GM23338 (cell line): Measurements from ENCODE around the gene TRAF2. TPM values are rescaled to one million over a fixed set of nuclear protein-coding genes. Genes with fewer than 3 reads are reported as not detected.

Source experiments
- ATAC-seq: fragments of 200-7000 bp; cut with Tn5 transposase; 3 replicates; pipeline ENCODE4 v1.9.1; 2020
- DNase-seq: peaks from one replicate; pipeline ENCODE4 v3.0.0-alpha.2; 2015; ENCODE audit warnings: low spot score
- H2AFZ ChIP-seq: fragments of 200-600 bp; sonication (generic); 2 replicates; pipeline ENCODE4 v1.8.0; 2016; ENCODE audit warnings: antibody characterized with exemption, mild to moderate bottlenecking, moderate library complexity
- H3F3A ChIP-seq: fragments of 200-600 bp; sonication (generic); replicated peaks from 2 replicates; pipeline ENCODE4 v1.8.0; 2017; ENCODE audit warnings: antibody characterized with exemption, mixed run types, low read depth
- H3K27ac ChIP-seq: fragments of 200-600 bp; sonication (generic); 2 replicates; pipeline ENCODE4 v1.6.1; 2016; ENCODE audit warnings: low read depth
- H3K27me3 ChIP-seq: fragments of 200-600 bp; sonication (generic); 2 replicates; pipeline ENCODE4 v1.8.0; 2016; ENCODE audit warnings: mild to moderate bottlenecking, mixed run types, moderate library complexity; ENCODE audit not compliant: insufficient read depth
- H3K36me3 ChIP-seq: fragments of 200-600 bp; sonication (generic); 2 replicates; pipeline ENCODE4 v1.8.0; 2016; ENCODE audit warnings: mild to moderate bottlenecking; ENCODE audit not compliant: insufficient read depth
- H3K4me1 ChIP-seq: fragments of 200-600 bp; sonication (generic); 2 replicates; pipeline ENCODE4 v1.8.0; 2016; ENCODE audit warnings: mild to moderate bottlenecking, moderate library complexity; ENCODE audit not compliant: insufficient read depth
- H3K4me2 ChIP-seq: fragments of 200-600 bp; sonication (generic); 2 replicates; pipeline ENCODE4 v1.7.1; 2017; ENCODE audit warnings: mixed run types
- H3K4me3 ChIP-seq: fragments of 200-600 bp; sonication (generic); 2 replicates; pipeline ENCODE4 v1.6.1; 2016; ENCODE audit warnings: mixed run types
- H3K79me2 ChIP-seq: fragments of 200-600 bp; sonication (generic); replicated peaks from 2 replicates; pipeline ENCODE4 v1.8.0; 2017; ENCODE audit warnings: mild to moderate bottlenecking; ENCODE audit not compliant: insufficient read depth
- H3K9me2 ChIP-seq: fragments of 200-600 bp; sonication (generic); 2 replicates; pipeline ENCODE4 v1.8.0; 2017; ENCODE audit not compliant: insufficient read depth
- H4K20me1 ChIP-seq: fragments of 200-600 bp; sonication (generic); replicated peaks from 2 replicates; pipeline ENCODE4 v1.8.0; 2017; ENCODE audit warnings: mild to moderate bottlenecking; ENCODE audit not compliant: insufficient read depth
- H3K27ac Mint-ChIP-seq: 2 replicates; pipeline ENCODE4 v1.8.0; 2020; ENCODE audit warnings: inconsistent platforms, mild to moderate bottlenecking, moderate library complexity, mixed read lengths
- H3K27me3 Mint-ChIP-seq: 3 replicates; pipeline ENCODE4 v1.8.0; 2022; ENCODE audit warnings: low read depth, mild to moderate bottlenecking, moderate library complexity, mixed read lengths, inconsistent platforms; ENCODE audit not compliant: insufficient read depth, poor library complexity
- H3K36me3 Mint-ChIP-seq: 3 replicates; pipeline ENCODE4 v1.8.0; 2021; ENCODE audit warnings: low read depth, mild to moderate bottlenecking, inconsistent platforms, moderate library complexity, mixed read lengths
- H3K4me1 Mint-ChIP-seq: 3 replicates; pipeline ENCODE4 v1.8.0; 2020; ENCODE audit warnings: mild to moderate bottlenecking, inconsistent platforms, mixed read lengths
- H3K4me3 Mint-ChIP-seq: 3 replicates; pipeline ENCODE4 v1.8.0; 2021; ENCODE audit warnings: moderate library complexity, mild to moderate bottlenecking, inconsistent platforms, mixed read lengths
- H3K9me3 Mint-ChIP-seq: 3 replicates; pipeline ENCODE4 v1.8.0; 2020; ENCODE audit warnings: moderate library complexity, mild to moderate bottlenecking, inconsistent platforms, mixed read lengths
- CREB1 ChIP-seq: fragments of 250-450 bp; sonication (Bioruptor Pico); IDR thresholded peaks from 2 replicates; pipeline ENCODE4 v1.5.0; 2020; ENCODE audit warnings: low read depth, mild to moderate bottlenecking, moderate library complexity
- EZH2phosphoT487 ChIP-seq: fragments of 200-600 bp; sonication (generic); IDR thresholded peaks from one replicate; pipeline ENCODE4 v1.8.1; 2018; ENCODE audit warnings: antibody characterized with exemption; ENCODE audit not compliant: unreplicated experiment
- JUNB ChIP-seq: IDR thresholded peaks from one replicate; pipeline ENCODE4 v1.6.1; 2016; ENCODE audit warnings: antibody characterized with exemption; ENCODE audit not compliant: unreplicated experiment
- NANOG ChIP-seq: IDR thresholded peaks from 2 replicates; pipeline ENCODE4 v1.6.1; 2016; ENCODE audit warnings: antibody characterized with exemption, borderline replicate concordance
- POLR2AphosphoS5 ChIP-seq: IDR thresholded peaks from 2 replicates; pipeline ENCODE4 v1.6.1; 2016; ENCODE audit warnings: antibody characterized with exemption, low read depth
- STAT1 ChIP-seq: IDR thresholded peaks from one replicate; pipeline ENCODE4 v1.6.1; 2016; ENCODE audit warnings: antibody characterized with exemption; ENCODE audit not compliant: unreplicated experiment
- ZNF114 ChIP-seq: fragments of 250-450 bp; sonication (Bioruptor Pico); IDR thresholded peaks from 2 replicates; pipeline ENCODE4 v1.5.0; 2020; ENCODE audit warnings: mild to moderate bottlenecking, moderate library complexity
- polyA plus RNA-seq: library from polyadenylated mRNA; unstranded; fragments of >200 nt; fragmentation: Nextera tagmentation; extraction: Ambion mirVana; gene quantifications from 2 replicates; pipeline ENCODE4 v1.2.1, GENCODE V29; 2016
- total RNA-seq: library from RNA; depleted of rRNA; stranded (reverse); fragments of >200 nt; shearing (Covaris generic); gene quantifications from 2 replicates; pipeline ENCODE4 v1.2.3, GENCODE V29; 2014
- TF ChIP-seq, protein P1 (sequence below): IDR thresholded peaks from 2 replicates; pipeline ENCODE4 v1.6.1; 2016; ENCODE audit warnings: antibody characterized with exemption
- TF ChIP-seq, protein P2 (sequence below): IDR thresholded peaks from one replicate; pipeline ENCODE4 v1.6.1; 2018; ENCODE audit warnings: antibody characterized with exemption; ENCODE audit not compliant: unreplicated experiment
- TF ChIP-seq, protein P3 (sequence below), 2 experiments: fragments of 200-600 bp in 1 of 2; sonication (generic) in 1 of 2; conservative IDR thresholded peaks; 2 replicates each; pipeline versions ENCODE4 v1.5.1 to v1.6.1; 2016 to 2017; ENCODE audit warnings: antibody characterized with exemption in 2 of 2, low read depth in 2 of 2, mild to moderate bottlenecking in 2 of 2, moderate library complexity in 1 of 2

TRAF2 gene
- total and polyA plus RNA-seq, 2 experiments from 2014 or later, result 25.4 to 39.9 TPM

DNA sequence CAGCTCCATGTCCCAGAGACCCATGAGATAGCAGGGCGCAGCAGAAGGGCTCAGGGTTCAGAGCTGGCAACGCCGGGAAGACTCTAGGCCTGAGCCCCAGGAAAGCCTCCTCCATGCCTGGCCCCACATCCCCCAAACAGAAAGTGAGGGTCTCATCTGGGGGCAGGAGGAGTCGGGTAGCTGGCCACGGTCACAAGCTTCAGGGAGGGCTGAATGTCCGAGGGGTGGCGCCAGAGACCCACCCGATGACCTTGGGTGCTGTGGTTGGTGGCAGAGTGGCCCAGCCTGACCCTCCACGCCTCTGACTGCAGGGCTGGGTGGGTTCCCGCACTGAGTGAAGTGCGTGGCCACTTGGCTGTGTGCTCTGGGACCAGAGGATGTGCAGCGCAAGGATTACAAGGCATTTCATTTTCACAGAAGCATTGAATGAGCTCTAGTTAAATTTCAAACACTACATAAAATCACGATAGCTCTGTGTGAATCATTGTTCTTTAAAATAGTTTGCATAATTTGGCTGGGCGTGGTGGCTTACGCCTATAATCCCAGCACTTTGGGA, 61.7 kb downstream of the TRAF2 start:
- Mint-ChIP-seq H3K27ac (no peak overlapping the region), H3K9me3 (no peaks in the 10 kb centered on the region), H3K4me1 (peaks cover 8% of the 10 kb centered on the region)

DNA sequence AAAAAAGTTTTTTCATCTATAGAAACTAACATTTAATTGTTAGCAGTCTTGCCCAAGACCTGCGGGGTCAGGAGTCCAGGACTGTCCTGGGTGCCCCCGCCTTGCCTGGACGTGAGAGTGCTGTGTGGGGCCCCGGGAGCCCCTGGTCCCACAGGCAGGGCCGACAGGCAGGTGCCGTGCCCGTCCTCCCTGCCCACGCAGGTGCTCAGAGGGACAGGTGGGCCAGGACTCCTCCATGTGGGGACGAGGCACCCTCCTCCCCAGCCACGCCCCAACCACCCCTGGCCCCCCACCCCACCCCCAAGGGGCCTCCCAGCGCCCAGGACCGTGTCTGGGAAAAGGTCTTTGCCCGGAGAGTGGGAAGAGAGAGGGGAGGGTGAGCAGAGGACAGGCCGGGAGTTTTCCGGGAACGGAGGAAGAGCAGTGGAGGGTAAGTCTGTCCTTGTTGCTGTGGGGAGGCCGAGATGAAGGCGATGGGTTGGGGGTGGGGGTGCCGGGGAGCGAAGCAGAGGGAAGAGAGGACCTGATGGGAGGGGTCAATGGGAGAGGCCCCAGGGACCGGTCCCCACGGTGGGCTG, 63.0 kb downstream of the TRAF2 start:
- TF ChIP-seq ZNF114 (CRISPR knock-in tag) (no peak), POLR2AphosphoS5 (no peak), STAT1 (no peak), EZH2phosphoT487 (no peak)
- TF ChIP-seq, protein P1, sequence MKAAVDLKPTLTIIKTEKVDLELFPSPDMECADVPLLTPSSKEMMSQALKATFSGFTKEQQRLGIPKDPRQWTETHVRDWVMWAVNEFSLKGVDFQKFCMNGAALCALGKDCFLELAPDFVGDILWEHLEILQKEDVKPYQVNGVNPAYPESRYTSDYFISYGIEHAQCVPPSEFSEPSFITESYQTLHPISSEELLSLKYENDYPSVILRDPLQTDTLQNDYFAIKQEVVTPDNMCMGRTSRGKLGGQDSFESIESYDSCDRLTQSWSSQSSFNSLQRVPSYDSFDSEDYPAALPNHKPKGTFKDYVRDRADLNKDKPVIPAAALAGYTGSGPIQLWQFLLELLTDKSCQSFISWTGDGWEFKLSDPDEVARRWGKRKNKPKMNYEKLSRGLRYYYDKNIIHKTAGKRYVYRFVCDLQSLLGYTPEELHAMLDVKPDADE, result no peak
- peak overlapping the region; percentile 89 for H3K4me2 ChIP-seq
- H3K27ac Mint-ChIP-seq, result no peak overlapping the region

More for the DNA sequence above, 61.7 kb downstream of the TRAF2 start:
- Mint-ChIP-seq H3K4me3 (peak overlapping the region; percentile 54; the same call in 2 of the 3 replicates), H3K27me3 (peaks cover 9% of the 10 kb centered on the region), H3K36me3 (no peaks in the 10 kb centered on the region)
- DNase-seq (peak; percentile 75), ATAC-seq (peak; percentile 9)
- Histone ChIP-seq H3K4me1 (peaks cover 9% of the 10 kb centered on the region), H3K36me3 (no peaks in the 10 kb centered on the region), H3K27me3 (no peaks in the 10 kb centered on the region), H3K4me3 (no peak overlapping the region), H3F3A (no peaks in the 10 kb centered on the region; the same call in 1 of the 2 replicates), H4K20me1 (no peaks in the 10 kb centered on the region), H3K4me2 (no peak overlapping the region), H3K9me2 (no peaks in the 10 kb centered on the region), H3K79me2 (0 out of 2 replicates have a peak, but pooled peaks cover 5% of the 10 kb centered on the region), H2AFZ (no peak overlapping the region), H3K27ac (no peak overlapping the region)
- TF ChIP-seq STAT1, result no peak
- TF ChIP-seq JUNB, result no peak
- TF ChIP-seq EZH2phosphoT487, result no peak
- TF ChIP-seq POLR2AphosphoS5, result peak; percentile 32; the same call in 1 of the 2 replicates
- TF ChIP-seq ZNF114 (CRISPR knock-in tag), result no peak
- no peak for TF ChIP-seq CREB1
- TF ChIP-seq, protein P2, sequence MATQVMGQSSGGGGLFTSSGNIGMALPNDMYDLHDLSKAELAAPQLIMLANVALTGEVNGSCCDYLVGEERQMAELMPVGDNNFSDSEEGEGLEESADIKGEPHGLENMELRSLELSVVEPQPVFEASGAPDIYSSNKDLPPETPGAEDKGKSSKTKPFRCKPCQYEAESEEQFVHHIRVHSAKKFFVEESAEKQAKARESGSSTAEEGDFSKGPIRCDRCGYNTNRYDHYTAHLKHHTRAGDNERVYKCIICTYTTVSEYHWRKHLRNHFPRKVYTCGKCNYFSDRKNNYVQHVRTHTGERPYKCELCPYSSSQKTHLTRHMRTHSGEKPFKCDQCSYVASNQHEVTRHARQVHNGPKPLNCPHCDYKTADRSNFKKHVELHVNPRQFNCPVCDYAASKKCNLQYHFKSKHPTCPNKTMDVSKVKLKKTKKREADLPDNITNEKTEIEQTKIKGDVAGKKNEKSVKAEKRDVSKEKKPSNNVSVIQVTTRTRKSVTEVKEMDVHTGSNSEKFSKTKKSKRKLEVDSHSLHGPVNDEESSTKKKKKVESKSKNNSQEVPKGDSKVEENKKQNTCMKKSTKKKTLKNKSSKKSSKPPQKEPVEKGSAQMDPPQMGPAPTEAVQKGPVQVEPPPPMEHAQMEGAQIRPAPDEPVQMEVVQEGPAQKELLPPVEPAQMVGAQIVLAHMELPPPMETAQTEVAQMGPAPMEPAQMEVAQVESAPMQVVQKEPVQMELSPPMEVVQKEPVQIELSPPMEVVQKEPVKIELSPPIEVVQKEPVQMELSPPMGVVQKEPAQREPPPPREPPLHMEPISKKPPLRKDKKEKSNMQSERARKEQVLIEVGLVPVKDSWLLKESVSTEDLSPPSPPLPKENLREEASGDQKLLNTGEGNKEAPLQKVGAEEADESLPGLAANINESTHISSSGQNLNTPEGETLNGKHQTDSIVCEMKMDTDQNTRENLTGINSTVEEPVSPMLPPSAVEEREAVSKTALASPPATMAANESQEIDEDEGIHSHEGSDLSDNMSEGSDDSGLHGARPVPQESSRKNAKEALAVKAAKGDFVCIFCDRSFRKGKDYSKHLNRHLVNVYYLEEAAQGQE, result no peak
- no peak for TF ChIP-seq NANOG
- TF ChIP-seq, protein P3, sequence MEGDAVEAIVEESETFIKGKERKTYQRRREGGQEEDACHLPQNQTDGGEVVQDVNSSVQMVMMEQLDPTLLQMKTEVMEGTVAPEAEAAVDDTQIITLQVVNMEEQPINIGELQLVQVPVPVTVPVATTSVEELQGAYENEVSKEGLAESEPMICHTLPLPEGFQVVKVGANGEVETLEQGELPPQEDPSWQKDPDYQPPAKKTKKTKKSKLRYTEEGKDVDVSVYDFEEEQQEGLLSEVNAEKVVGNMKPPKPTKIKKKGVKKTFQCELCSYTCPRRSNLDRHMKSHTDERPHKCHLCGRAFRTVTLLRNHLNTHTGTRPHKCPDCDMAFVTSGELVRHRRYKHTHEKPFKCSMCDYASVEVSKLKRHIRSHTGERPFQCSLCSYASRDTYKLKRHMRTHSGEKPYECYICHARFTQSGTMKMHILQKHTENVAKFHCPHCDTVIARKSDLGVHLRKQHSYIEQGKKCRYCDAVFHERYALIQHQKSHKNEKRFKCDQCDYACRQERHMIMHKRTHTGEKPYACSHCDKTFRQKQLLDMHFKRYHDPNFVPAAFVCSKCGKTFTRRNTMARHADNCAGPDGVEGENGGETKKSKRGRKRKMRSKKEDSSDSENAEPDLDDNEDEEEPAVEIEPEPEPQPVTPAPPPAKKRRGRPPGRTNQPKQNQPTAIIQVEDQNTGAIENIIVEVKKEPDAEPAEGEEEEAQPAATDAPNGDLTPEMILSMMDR (conservative IDR thresholded peaks at IDR 0.05; ENCODE audit: low read depth in 2 of 2), result peak; percentile 48 to 88

More for the DNA sequence above, 63.0 kb downstream of the TRAF2 start:
- Mint-ChIP-seq H3K4me1 (peaks cover 8% of the 10 kb centered on the region), H3K27me3 (peaks cover 9% of the 10 kb centered on the region), H3K4me3 (peak overlapping the region; percentile 80), H3K36me3 (no peaks in the 10 kb centered on the region), H3K9me3 (no peaks in the 10 kb centered on the region)
- DNase-seq, result peak; percentile 46
- no peaks in the 10 kb centered on the region; the same call in 1 of the 2 replicates for H3F3A ChIP-seq
- peak overlapping the region; percentile 72 for H3K4me3 ChIP-seq
- H3K9me2 ChIP-seq, result no peaks in the 10 kb centered on the region
- no peaks in the 10 kb centered on the region for H4K20me1 ChIP-seq
- H3K27ac ChIP-seq, result no peak overlapping the region
- no peaks in the 10 kb centered on the region for H3K36me3 ChIP-seq
- H3K4me1 ChIP-seq, result peaks cover 9% of the 10 kb centered on the region
- no peak overlapping the region for H2AFZ ChIP-seq
- no peaks in the 10 kb centered on the region for H3K27me3 ChIP-seq
- ATAC-seq, result peak; percentile 13
- H3K79me2 ChIP-seq, result no peaks in the 10 kb centered on the region
